Astrocyte of the cerebellum (primary cell): Measurements from ENCODE around the gene TEK.
A peak's percentile ranks its signal among the peaks of the same experiment; 100 is the strongest.

Experiments used
- DNase-seq: peaks from one replicate; pipeline ENCODE4 v3.0.0-alpha.2; 2011; ENCODE audit warnings: low read depth
- H3K4me3 ChIP-seq: 2 replicates; pipeline ENCODE4 v1.5.1; 2011; ENCODE audit warnings: mild to moderate bottlenecking, low read depth, low read length, moderate library complexity
- in situ Hi-C: cut with HindIII; loops from 2 replicates; pipeline ENCODE4 v1.10.0; 2017; ENCODE audit warnings: low sequenced_read_pairs
- TF ChIP-seq, protein P1 (sequence below): IDR thresholded peaks from 2 replicates; pipeline ENCODE4 v1.5.1; 2012; ENCODE audit warnings: low read length, low read depth, moderate library complexity, mild to moderate bottlenecking; ENCODE audit errors: missing control alignments

TEK gene

DNA sequence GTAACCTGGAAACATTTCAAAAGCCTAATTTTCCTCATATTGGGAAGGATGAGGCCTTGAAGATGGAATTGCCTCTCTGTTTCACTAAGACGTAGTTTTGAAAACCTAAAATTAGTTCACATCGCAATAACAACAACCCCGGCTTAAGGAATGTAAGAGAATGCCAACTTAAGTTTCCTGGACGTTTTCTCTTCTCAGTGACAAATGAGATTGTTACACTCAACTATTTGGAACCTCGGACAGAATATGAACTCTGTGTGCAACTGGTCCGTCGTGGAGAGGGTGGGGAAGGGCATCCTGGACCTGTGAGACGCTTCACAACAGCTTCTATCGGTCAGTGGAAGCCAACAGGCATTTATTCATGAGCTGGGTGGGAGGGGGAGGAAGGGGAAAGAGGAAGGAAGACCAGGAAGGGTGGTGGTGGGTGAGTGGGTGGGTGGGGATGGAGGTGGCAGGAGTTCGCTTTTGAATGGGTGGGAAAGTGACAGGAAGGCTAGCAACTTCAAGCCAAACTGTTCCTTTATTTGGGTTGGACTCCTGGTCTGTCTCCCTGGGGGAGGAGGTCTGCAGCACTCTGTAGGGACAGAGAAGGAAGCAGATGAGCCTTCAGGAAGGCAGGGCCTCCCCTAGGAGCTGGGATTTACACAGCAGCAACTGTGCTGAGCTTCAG is 83.4 kb downstream of the TEK start:
- in situ Hi-C loops: no loop called here
- no peak for DNase-seq
- no peak overlapping the region for H3K4me3 ChIP-seq
- TF ChIP-seq, protein P1, sequence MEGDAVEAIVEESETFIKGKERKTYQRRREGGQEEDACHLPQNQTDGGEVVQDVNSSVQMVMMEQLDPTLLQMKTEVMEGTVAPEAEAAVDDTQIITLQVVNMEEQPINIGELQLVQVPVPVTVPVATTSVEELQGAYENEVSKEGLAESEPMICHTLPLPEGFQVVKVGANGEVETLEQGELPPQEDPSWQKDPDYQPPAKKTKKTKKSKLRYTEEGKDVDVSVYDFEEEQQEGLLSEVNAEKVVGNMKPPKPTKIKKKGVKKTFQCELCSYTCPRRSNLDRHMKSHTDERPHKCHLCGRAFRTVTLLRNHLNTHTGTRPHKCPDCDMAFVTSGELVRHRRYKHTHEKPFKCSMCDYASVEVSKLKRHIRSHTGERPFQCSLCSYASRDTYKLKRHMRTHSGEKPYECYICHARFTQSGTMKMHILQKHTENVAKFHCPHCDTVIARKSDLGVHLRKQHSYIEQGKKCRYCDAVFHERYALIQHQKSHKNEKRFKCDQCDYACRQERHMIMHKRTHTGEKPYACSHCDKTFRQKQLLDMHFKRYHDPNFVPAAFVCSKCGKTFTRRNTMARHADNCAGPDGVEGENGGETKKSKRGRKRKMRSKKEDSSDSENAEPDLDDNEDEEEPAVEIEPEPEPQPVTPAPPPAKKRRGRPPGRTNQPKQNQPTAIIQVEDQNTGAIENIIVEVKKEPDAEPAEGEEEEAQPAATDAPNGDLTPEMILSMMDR: no peak

DNA sequence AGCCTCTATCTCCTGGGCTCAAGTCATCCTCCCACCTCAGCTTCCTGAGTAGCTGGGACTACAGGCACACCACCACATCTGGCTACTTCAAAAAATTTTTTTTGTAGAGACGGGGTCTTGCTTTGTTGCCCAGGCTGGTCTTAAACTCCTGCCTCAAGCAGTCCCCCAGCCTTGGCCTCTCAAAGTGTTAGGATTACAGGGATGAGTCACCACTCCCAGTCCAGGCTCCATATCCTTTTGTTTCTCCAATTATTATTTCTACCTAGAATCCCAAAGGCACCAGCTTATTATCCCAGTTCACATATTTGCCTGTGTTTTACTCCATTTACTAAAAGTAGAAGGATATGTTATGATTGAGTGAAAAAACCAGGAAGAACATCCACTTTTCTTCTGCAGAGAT is 84.9 kb downstream of the TEK start:
- DNase-seq: no peak
- no peak overlapping the region for H3K4me3 ChIP-seq
- TF ChIP-seq, protein P1: no peak
- in situ Hi-C loops: no loop called here

DNA sequence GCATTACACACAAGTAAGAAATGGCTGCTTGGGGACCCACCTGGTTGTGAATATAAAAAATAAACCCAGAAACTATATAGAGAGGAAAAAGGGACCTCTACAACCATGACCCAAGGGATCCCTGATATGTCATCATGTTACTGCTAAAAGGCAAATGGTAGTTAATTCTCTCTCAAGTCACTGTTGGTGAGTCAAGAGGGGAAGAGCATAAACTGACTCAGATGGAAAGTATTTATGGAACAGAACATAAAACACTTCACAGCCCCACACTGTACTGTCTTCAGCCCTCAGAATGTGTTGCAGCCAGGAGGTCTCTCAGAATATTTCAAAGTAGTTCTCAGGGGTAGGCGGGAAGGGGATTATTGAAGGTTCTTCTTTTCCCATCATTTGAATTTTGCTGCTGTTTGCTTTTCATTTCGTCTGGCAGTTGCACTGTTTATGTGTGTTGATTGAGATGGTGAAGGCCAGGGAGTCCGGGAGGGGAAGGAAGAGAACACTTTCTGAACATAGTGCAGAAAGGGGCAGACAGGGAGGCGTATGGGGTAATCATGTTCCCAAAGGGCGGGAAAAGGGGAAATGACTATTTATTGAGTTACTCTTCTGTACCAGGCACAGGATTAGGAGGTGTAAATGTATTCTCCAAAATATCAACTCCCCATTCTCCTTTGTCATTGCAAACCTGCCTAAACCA is 85.5 kb downstream of the TEK start:
- peak; percentile 18 for DNase-seq
- no peak overlapping the region for H3K4me3 ChIP-seq
- in situ Hi-C loops: no loop called here
- TF ChIP-seq, protein P1: no peak

DNA sequence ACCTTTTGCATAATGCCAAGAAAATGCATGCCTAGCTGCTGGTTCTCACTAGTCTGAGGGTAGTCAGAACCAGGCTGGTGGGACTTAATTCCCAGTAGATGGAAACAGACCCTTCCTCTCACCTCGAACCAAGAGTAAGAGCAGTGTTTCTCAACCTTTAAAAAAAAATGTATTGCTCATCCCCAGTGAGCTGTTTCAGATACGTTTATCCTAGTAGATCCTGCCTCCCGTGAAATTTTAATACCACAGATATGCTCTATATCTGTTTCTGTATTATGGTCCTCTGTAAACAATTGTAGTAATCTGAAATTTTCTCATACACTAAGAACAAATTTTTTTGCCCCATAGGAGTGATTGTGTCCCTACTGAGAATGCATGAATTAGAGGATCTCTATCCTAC is 86.2 kb downstream of the TEK start:
- in situ Hi-C loops: no loop called here
- no peak for DNase-seq
- no peak overlapping the region for H3K4me3 ChIP-seq
- TF ChIP-seq, protein P1: no peak

GRCh38 chr9:27196383-27196782 is 87.4 kb downstream of the TEK start:
- in situ Hi-C loops: no loop called here

GRCh38 chr9:27198190-27198589 is 89.2 kb downstream of the TEK start:
- TF ChIP-seq, protein P1: no peak

More at GRCh38 chr9:27196383-27196782, 87.4 kb downstream of the TEK start:
- no peak overlapping the region for H3K4me3 ChIP-seq
- no peak for DNase-seq
- TF ChIP-seq, protein P1: no peak

More at GRCh38 chr9:27198190-27198589, 89.2 kb downstream of the TEK start:
- in situ Hi-C loops: no loop called here
- H3K4me3 ChIP-seq: no peak overlapping the region
- DNase-seq: no peak
